Vagina (tissue), 2 donors: ENCODE data around the gene PRKAG2.

Experiments used
- POLR2A ChIP-seq, 2 donors: fragments of 450-650 bp; IDR thresholded peaks; one replicate each; pipeline ENCODE4 v1.6.1; 2017; ENCODE audit warnings: antibody characterized with exemption in 2 of 2, mild to moderate bottlenecking in 2 of 2, moderate library complexity in 2 of 2
- POLR2AphosphoS5 ChIP-seq, 2 donors: sonication (generic); formaldehyde crosslinking; IDR thresholded peaks; one replicate each; pipeline ENCODE4 v1.9.0; 2017; ENCODE audit warnings: antibody characterized with exemption in 2 of 2, mild to moderate bottlenecking in 2 of 2, low read depth in 1 of 2; ENCODE audit not compliant: insufficient read depth in 1 of 2
- TF ChIP-seq, protein P1 (sequence below), 3 experiments: fragments of 450-650 bp in 2 of 3; fragments of 200-600 bp in 1 of 3; sonication (generic) in 1 of 3; IDR thresholded peaks; one replicate each; pipeline ENCODE4 v1.5.1; 2017 to 2019; ENCODE audit warnings: antibody characterized with exemption in 3 of 3, mild to moderate bottlenecking in 2 of 3, moderate library complexity in 2 of 3

- TF ChIP-seq, protein P1, sequence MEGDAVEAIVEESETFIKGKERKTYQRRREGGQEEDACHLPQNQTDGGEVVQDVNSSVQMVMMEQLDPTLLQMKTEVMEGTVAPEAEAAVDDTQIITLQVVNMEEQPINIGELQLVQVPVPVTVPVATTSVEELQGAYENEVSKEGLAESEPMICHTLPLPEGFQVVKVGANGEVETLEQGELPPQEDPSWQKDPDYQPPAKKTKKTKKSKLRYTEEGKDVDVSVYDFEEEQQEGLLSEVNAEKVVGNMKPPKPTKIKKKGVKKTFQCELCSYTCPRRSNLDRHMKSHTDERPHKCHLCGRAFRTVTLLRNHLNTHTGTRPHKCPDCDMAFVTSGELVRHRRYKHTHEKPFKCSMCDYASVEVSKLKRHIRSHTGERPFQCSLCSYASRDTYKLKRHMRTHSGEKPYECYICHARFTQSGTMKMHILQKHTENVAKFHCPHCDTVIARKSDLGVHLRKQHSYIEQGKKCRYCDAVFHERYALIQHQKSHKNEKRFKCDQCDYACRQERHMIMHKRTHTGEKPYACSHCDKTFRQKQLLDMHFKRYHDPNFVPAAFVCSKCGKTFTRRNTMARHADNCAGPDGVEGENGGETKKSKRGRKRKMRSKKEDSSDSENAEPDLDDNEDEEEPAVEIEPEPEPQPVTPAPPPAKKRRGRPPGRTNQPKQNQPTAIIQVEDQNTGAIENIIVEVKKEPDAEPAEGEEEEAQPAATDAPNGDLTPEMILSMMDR (IDR thresholded peaks at IDR 0.05), result no peak
- TF ChIP-seq POLR2AphosphoS5 (IDR thresholded peaks at IDR 0.05; ENCODE audit: insufficient read depth in 1 of 2, low read depth in 1 of 2) (no peak), POLR2A (IDR thresholded peaks at IDR 0.05) (no peak)
These were observed 13.4 kb downstream of the PRKAG2 start for GRCh38 chr7:151863386-151864079.
